Right lobe of liver (tissue), 6 donors: ENCODE measurements around the gene EXOC3. TPM values are rescaled to one million over a fixed set of nuclear protein-coding genes. Genes with fewer than 3 reads are reported as not detected.

Source experiments
- ATAC-seq, 4 donors: fragments of 200-7000 bp; cut with Tn5 transposase; one replicate each; pipeline ENCODE4 v1.9.1; 2020; ENCODE audit warnings: mild to moderate bottlenecking in 4 of 4, moderate library complexity in 4 of 4
- DNase-seq, 3 donors: peaks; one replicate each; pipeline ENCODE4 v3.0.0-alpha.2; 2020
- H3K27ac ChIP-seq, 3 donors: fragments of 200-600 bp; one replicate each; pipeline ENCODE4 v1.8.0; 2022
- H3K27me3 ChIP-seq, 2 donors: fragments of 200-600 bp; one replicate each; pipeline ENCODE4 v1.8.0; 2022
- H3K36me3 ChIP-seq, 4 donors: fragments of 200-600 bp; sonication (generic) in 1 of 4; one replicate each; pipeline versions ENCODE4 v1.5.1 to v1.8.0; 2017 to 2022; ENCODE audit warnings: control low read depth in 1 of 4
- H3K4me1 ChIP-seq, 4 donors: fragments of 200-600 bp; sonication (generic) in 1 of 4; one replicate each; pipeline versions ENCODE4 v1.5.1 to v1.8.0; 2017 to 2022; ENCODE audit warnings: control low read depth in 1 of 4
- H3K4me3 ChIP-seq, 3 donors: fragments of 200-600 bp; one replicate each; pipeline ENCODE4 v1.8.0; 2022
- H3K9me3 ChIP-seq, 4 donors: fragments of 200-600 bp; sonication (generic) in 1 of 4; one replicate each; pipeline versions ENCODE4 v1.5.1 to v1.8.0; 2017 to 2022; ENCODE audit warnings: control low read depth in 1 of 4
- CTCF ChIP-seq, 4 donors: fragments of 200-600 bp in 3 of 4; fragments of 450-650 bp in 1 of 4; IDR thresholded peaks; one replicate each; pipeline versions ENCODE4 v1.5.1 to v1.8.0; 2016 to 2022; ENCODE audit warnings: antibody characterized with exemption in 4 of 4, mild to moderate bottlenecking in 2 of 4
- POLR2A ChIP-seq: fragments of 450-650 bp; IDR thresholded peaks from one replicate; pipeline ENCODE4 v1.6.1; 2017; ENCODE audit warnings: antibody characterized with exemption, mild to moderate bottlenecking
- WGBS: methylation state at CpG from one replicate; pipeline ENCODE4 v1.1.6; 2018; ENCODE audit warnings: low coverage, low lambda C conversion rate; ENCODE audit not compliant: insufficient coverage; ENCODE audit errors: missing lambda C conversion rate; 5-methylcytosine and 5-hydroxymethylcytosine counted together
- intact Hi-C, 2 donors: fragments of 100-400 bp; cut with DNase I; formaldehyde crosslinking; loops; one replicate each; pipeline versions ENCODE4 v1.11.2 to v1.14.1; 2022
- total RNA-seq, 6 experiments: library from RNA; depleted of rRNA in 2 of 6; stranded (reverse); fragments of >200 nt in 2 of 6; fragmentation: NEBNext Ultra II Directional in 3 of 6; extraction: Animal tissue kit (Norgen Biotek cat#: 25700) in 3 of 6; gene quantifications; one replicate each; pipeline versions ENCODE4 v1.1.0 to v1.2.4, GENCODE V29; 2016 to 2023
- donor health status: DM: no; HTN: yes; CAD: no.
- donor health status: DM: no; HTN: no; CAD: no.
- donor health status: DM: no; HTN: no; CAD: no.
- donor health status: DM: no; HTN: yes; CAD: no.
- donor health status: DM: no; HTN: yes; CAD: no.

EXOC3 gene
- total RNA-seq, 6 experiments from 2014 or later, result 14.6 to 24.3 (median 20.0) TPM

- Histone ChIP-seq H3K27me3 (no peaks in the 10 kb centered on the region), H3K27ac (no peak overlapping the region), H3K9me3 (no peaks in the 10 kb centered on the region), H3K36me3 (peaks cover 3 to 36% (median 12%) of the 10 kb centered on the region in 4 donors), H3K4me3 (no peak overlapping the region), H3K4me1 (peaks cover 0 to 7% (median 3%) of the 10 kb centered on the region in 4 donors)
- intact Hi-C loops, result no loop called here
- ATAC-seq, result peak; percentile 55 to 83 (median 64)
- DNase-seq, result peak; percentile 51 to 77 (median 71)
- no peak for TF ChIP-seq CTCF (IDR thresholded peaks at IDR 0.05)
- no peak for TF ChIP-seq POLR2A
- 86% methylated on average over 14 of the region's 21 CpGs for WGBS
Measured at GRCh38 chr5:448061-448765, 5.2 kb downstream of the EXOC3 start.

GRCh38 chr5:448766-449090 is 5.8 kb downstream of the EXOC3 start:
- H3K36me3 ChIP-seq, result peaks cover 5 to 41% (median 15%) of the 10 kb centered on the region in 4 donors
- H3K4me1 ChIP-seq, result peaks cover 0 to 7% (median 3%) of the 10 kb centered on the region in 4 donors
- DNase-seq (no peak), ATAC-seq (no peak)
- no peaks in the 10 kb centered on the region for H3K9me3 ChIP-seq
- H3K27ac ChIP-seq, result no peak overlapping the region
- WGBS, result 89% methylated on average over 3 of the region's 12 CpGs
- no peak overlapping the region for H3K4me3 ChIP-seq
- no peaks in the 10 kb centered on the region for H3K27me3 ChIP-seq
- no peak for TF ChIP-seq POLR2A
- no peak for TF ChIP-seq CTCF (IDR thresholded peaks at IDR 0.05)
- intact Hi-C loops, result no loop called here

DNA sequence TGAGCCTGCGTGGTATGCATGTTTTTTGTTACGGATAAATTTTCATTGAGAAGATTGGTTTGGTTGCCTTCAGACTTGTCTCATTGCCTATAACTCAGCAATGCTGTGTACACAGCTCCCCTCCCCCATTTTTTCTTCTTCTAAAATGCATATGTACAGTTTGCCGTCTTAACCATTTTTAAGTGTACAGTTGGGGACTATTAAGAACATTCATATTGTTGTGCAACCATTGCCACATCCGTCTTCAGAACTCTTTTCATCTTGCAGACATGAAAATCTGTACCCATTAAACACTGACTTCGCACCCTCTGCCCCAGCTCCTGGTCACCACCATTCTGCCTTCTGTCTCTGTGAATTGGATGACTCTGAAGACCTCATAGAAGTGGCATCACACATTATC is 6.2 kb downstream of the EXOC3 start:
- intact Hi-C loops, result no loop called here
- H3K36me3 ChIP-seq, result peaks cover 5 to 46% (median 19%) of the 10 kb centered on the region in 4 donors
- TF ChIP-seq POLR2A (no peak), CTCF (IDR thresholded peaks at IDR 0.05) (no peak)
- 86% methylated on average over 5 of the region's 5 CpGs for WGBS
- H3K27me3 ChIP-seq, result no peaks in the 10 kb centered on the region
- no peaks in the 10 kb centered on the region for H3K9me3 ChIP-seq
- H3K27ac ChIP-seq, result no peak overlapping the region
- ATAC-seq (no peak), DNase-seq (no peak)
- H3K4me1 ChIP-seq, result peaks cover 0 to 4% (median under 1%) of the 10 kb centered on the region in 4 donors
- no peak overlapping the region for H3K4me3 ChIP-seq

GRCh38 chr5:451587-452458 is 8.8 kb downstream of the EXOC3 start:
- H3K36me3 ChIP-seq, result peaks cover 5 to 66% (median 21%) of the 10 kb centered on the region in 4 donors
- TF ChIP-seq POLR2A (no peak), CTCF (IDR thresholded peaks at IDR 0.05) (no peak)
- no peaks in the 10 kb centered on the region for H3K27me3 ChIP-seq
- H3K4me1 ChIP-seq, result no peaks in the 10 kb centered on the region
- no peaks in the 10 kb centered on the region for H3K9me3 ChIP-seq
- intact Hi-C loops, result no loop called here
- ATAC-seq (no peak), DNase-seq (no peak)
- no peak overlapping the region for H3K27ac ChIP-seq
- H3K4me3 ChIP-seq, result no peak overlapping the region
- 68% methylated on average over 4 of the region's 5 CpGs for WGBS
